OCI-LY3 (cell line): ENCODE data around the gene SLC19A1.
"Not testable (repeated sequence)": the region's sequence is repeated elsewhere in the genome, so short reads cannot be mapped to it uniquely, and the experiment has no call there.

Source experiments
- H2AFZ ChIP-seq: fragments of 200-600, 300-600 bp; shearing (Covaris generic); 2 replicates; pipeline ENCODE4 v1.6.0; 2014; ENCODE audit warnings: antibody characterized with exemption, low read depth, low read length
- H3K27ac ChIP-seq: fragments of 200-600, 300-600 bp; sonication (generic); 2 replicates; pipeline ENCODE4 v1.5.1; 2014; ENCODE audit warnings: mild to moderate bottlenecking, low read length, moderate library complexity, mixed read lengths
- H3K27me3 ChIP-seq: fragments of 200-600, 300-600 bp; sonication (generic); 2 replicates; pipeline ENCODE4 v1.6.1; 2014; ENCODE audit warnings: low read depth, low read length, mixed read lengths
- H3K36me3 ChIP-seq: fragments of 200-600, 300-600 bp; sonication (generic); replicated peaks from 2 replicates; pipeline ENCODE3; 2014; ENCODE audit warnings: low read depth, low read length, mixed read lengths
- H3K4me1 ChIP-seq: fragments of 300-600, 200-600 bp; sonication (generic); 2 replicates; pipeline ENCODE4 v1.6.1; 2014; ENCODE audit warnings: low read length, mixed read lengths
- H3K4me2 ChIP-seq: fragments of 200-600, 300-600 bp; sonication (generic); 2 replicates; pipeline ENCODE4 v1.6.1; 2014; ENCODE audit warnings: low read length, mixed read lengths
- H3K4me3 ChIP-seq: fragments of 300-600, 200-600 bp; sonication (generic); 2 replicates; pipeline ENCODE4 v1.5.1; 2014; ENCODE audit warnings: antibody characterized with exemption, mild to moderate bottlenecking, low read length, moderate library complexity
- H3K79me2 ChIP-seq: fragments of 300-600, 200-600 bp; shearing (Covaris generic); 2 replicates; pipeline ENCODE4 v1.6.1; 2014; ENCODE audit warnings: mild to moderate bottlenecking, low read length, mixed read lengths
- H3K9ac ChIP-seq: fragments of 300-600, 200-600 bp; shearing (Covaris generic); 2 replicates; pipeline ENCODE4 v1.6.0; 2014; ENCODE audit warnings: mild to moderate bottlenecking, low read length, moderate library complexity
- H3K9me3 ChIP-seq: fragments of 200-600, 300-600 bp; shearing (Covaris generic); 2 replicates; pipeline ENCODE4 v1.6.1; 2014; ENCODE audit warnings: low read length, mixed read lengths; ENCODE audit not compliant: insufficient read depth
- H4K20me1 ChIP-seq: fragments of 200-600, 300-600 bp; sonication (generic); 2 replicates; pipeline ENCODE4 v1.6.1; 2016; ENCODE audit warnings: low read length, mixed read lengths; ENCODE audit not compliant: insufficient read depth
- CTCF ChIP-seq: fragments of 200-600, 300-600 bp; sonication (generic); IDR thresholded peaks from 2 replicates; pipeline ENCODE4 v1.5.1; 2014; ENCODE audit warnings: antibody characterized with exemption, low read length, low read depth
- EZH2phosphoT487 ChIP-seq: fragments of 200-600 bp; shearing (Covaris generic); IDR thresholded peaks from 2 replicates; pipeline ENCODE4 v1.6.1; 2018; ENCODE audit warnings: antibody characterized with exemption, mixed run types, low read depth

Gene SLC19A1

GRCh38 chr21:45533846-45534635 lies 8.2 kb downstream of the SLC19A1 start:
- no peaks in the 10 kb centered on the region for H3K27me3 ChIP-seq
- peaks cover 47% of the 10 kb centered on the region for H3K79me2 ChIP-seq
- H3K36me3 ChIP-seq, result peaks cover 17% of the 10 kb centered on the region
- peaks cover 6% of the 10 kb centered on the region; the same call in 1 of the 2 replicates for H4K20me1 ChIP-seq
- H3K9me3 ChIP-seq, result no peaks in the 10 kb centered on the region
- TF ChIP-seq EZH2phosphoT487 (no peak), CTCF (no peak)
- H3K27ac ChIP-seq, result no peak overlapping the region
- H3K4me1 ChIP-seq, result no peaks in the 10 kb centered on the region
- H2AFZ ChIP-seq, result no peak overlapping the region
- H3K9ac ChIP-seq, result no peak overlapping the region
- no peak overlapping the region for H3K4me2 ChIP-seq
- no peak overlapping the region for H3K4me3 ChIP-seq

GRCh38 chr21:45533361-45533845 lies 8.8 kb downstream of the SLC19A1 start:
- H3K4me3 ChIP-seq, result no peak overlapping the region
- TF ChIP-seq CTCF (no peak), EZH2phosphoT487 (no peak)
- H3K9me3 ChIP-seq, result no peaks in the 10 kb centered on the region
- H3K36me3 ChIP-seq, result peaks cover 17% of the 10 kb centered on the region
- H3K9ac ChIP-seq, result no peak overlapping the region
- H3K4me1 ChIP-seq, result no peaks in the 10 kb centered on the region
- no peaks in the 10 kb centered on the region for H3K27me3 ChIP-seq
- no peak overlapping the region for H2AFZ ChIP-seq
- H3K27ac ChIP-seq, result no peak overlapping the region
- peaks cover 4% of the 10 kb centered on the region; the same call in 1 of the 2 replicates for H4K20me1 ChIP-seq
- H3K79me2 ChIP-seq, result peaks cover 41% of the 10 kb centered on the region
- H3K4me2 ChIP-seq, result no peak overlapping the region

- no peak overlapping the region for H3K4me2 ChIP-seq
- no peak overlapping the region for H3K4me3 ChIP-seq
- peaks cover 17% of the 10 kb centered on the region for H3K36me3 ChIP-seq
- H3K27ac ChIP-seq, result no peak overlapping the region
- no peaks in the 10 kb centered on the region for H3K27me3 ChIP-seq
- no peak overlapping the region for H3K9ac ChIP-seq
- TF ChIP-seq EZH2phosphoT487 (no peak), CTCF (no peak)
- H3K79me2 ChIP-seq, result peaks cover 36% of the 10 kb centered on the region
- H4K20me1 ChIP-seq, result peaks cover 4% of the 10 kb centered on the region; the same call in 1 of the 2 replicates
- H2AFZ ChIP-seq, result no peak overlapping the region
- no peaks in the 10 kb centered on the region for H3K4me1 ChIP-seq
- no peaks in the 10 kb centered on the region for H3K9me3 ChIP-seq
These were observed 9.3 kb downstream of the SLC19A1 start for GRCh38 chr21:45532826-45533360.

GRCh38 chr21:45531393-45532215 lies 10.6 kb downstream of the SLC19A1 start:
- Histone ChIP-seq H2AFZ (no peak overlapping the region), H3K36me3 (peaks cover 17% of the 10 kb centered on the region), H3K27ac (no peak overlapping the region), H4K20me1 (peaks cover 4% of the 10 kb centered on the region; the same call in 1 of the 2 replicates), H3K4me2 (no peak overlapping the region), H3K4me3 (no peak overlapping the region), H3K4me1 (no peaks in the 10 kb centered on the region), H3K9ac (no peak overlapping the region), H3K9me3 (no peaks in the 10 kb centered on the region), H3K79me2 (peaks cover 28% of the 10 kb centered on the region), H3K27me3 (no peaks in the 10 kb centered on the region)
- TF ChIP-seq EZH2phosphoT487 (no peak), CTCF (no peak)

GRCh38 chr21:45531114-45531392 lies 11.2 kb downstream of the SLC19A1 start:
- not testable (repeated sequence) for H3K4me1 ChIP-seq, H3K27ac ChIP-seq, H3K9ac ChIP-seq, H3K9me3 ChIP-seq, H4K20me1 ChIP-seq, H3K4me2 ChIP-seq, H3K27me3 ChIP-seq, H2AFZ ChIP-seq, H3K4me3 ChIP-seq
- H3K36me3 ChIP-seq, result peaks cover 17% of the 10 kb centered on the region
- H3K79me2 ChIP-seq, result peaks cover 23% of the 10 kb centered on the region; the same call in 1 of the 2 replicates
